ENCODE measurements around the gene SYNJ2BP.
"Not testable (repeated sequence)": the region's sequence is repeated elsewhere in the genome, so short reads cannot be mapped to it uniquely, and the experiment has no call there.

SYNJ2BP gene

GRCh38 chr14:70436867-70437266, 20.0 kb upstream of the SYNJ2BP start:
- POLR2A ChIA-PET, result no interaction called here
- TF ChIP-seq, protein P1, sequence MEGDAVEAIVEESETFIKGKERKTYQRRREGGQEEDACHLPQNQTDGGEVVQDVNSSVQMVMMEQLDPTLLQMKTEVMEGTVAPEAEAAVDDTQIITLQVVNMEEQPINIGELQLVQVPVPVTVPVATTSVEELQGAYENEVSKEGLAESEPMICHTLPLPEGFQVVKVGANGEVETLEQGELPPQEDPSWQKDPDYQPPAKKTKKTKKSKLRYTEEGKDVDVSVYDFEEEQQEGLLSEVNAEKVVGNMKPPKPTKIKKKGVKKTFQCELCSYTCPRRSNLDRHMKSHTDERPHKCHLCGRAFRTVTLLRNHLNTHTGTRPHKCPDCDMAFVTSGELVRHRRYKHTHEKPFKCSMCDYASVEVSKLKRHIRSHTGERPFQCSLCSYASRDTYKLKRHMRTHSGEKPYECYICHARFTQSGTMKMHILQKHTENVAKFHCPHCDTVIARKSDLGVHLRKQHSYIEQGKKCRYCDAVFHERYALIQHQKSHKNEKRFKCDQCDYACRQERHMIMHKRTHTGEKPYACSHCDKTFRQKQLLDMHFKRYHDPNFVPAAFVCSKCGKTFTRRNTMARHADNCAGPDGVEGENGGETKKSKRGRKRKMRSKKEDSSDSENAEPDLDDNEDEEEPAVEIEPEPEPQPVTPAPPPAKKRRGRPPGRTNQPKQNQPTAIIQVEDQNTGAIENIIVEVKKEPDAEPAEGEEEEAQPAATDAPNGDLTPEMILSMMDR (IDR thresholded peaks at IDR 0.05; ENCODE audit: insufficient read depth, low read length, missing control alignments), result no peak
- DNase-seq (ENCODE audit: low read depth, low spot score), result no peak
- H3K4me3 ChIP-seq (ENCODE audit: low read depth, low read length), result no peak overlapping the region
- CTCF ChIA-PET, result no interaction called here

DNA sequence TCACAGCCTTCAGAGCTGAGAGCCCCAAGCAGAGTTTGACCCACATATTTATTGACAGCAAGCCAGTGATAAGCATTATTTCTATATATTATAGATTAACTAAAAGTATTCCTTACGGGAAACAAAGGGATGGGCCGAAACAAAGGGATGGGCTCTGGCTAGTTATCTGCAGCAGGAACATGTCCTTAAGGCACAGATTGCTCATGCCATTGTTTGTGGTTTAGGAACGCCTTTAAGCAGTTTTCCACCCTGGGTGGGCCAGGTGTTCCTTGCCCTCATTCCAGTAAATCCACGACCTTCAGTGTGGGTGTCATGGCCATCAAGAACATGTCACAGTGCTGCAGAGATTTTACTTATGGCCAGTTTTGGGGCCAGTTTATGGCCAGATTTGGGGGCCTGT, 9.7 kb upstream of the SYNJ2BP start:
- H3K4me3 ChIP-seq (ENCODE audit: low read depth, low read length); POLR2A ChIA-PET; DNase-seq (ENCODE audit: low read depth, low spot score); CTCF ChIA-PET: not testable (repeated sequence)

DNA sequence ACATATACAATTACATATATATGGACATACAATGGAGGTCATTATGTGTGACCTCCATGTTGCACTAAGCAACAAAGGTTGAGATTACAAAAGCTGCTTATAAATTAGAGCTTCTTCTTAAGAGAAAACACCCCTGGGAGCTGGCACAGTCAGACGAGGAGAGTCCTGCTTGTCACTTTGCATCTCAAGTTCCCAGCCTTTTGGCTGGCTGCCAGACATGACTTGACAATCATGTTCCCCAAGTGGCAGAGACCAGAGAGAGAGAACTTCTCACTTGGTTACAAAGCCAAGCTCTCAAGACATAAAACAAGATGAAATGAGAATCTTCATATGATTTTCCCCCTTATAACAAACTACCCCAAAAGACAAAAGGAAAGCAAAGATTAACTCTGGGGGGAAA, 8.5 kb upstream of the SYNJ2BP start:
- H3K4me3 ChIP-seq (ENCODE audit: low read depth, low read length), result no peak overlapping the region
- TF ChIP-seq, protein P1 (IDR thresholded peaks at IDR 0.05; ENCODE audit: insufficient read depth, low read length, missing control alignments), result no peak
- ChIA-PET CTCF (no interaction called here), POLR2A (no interaction called here)
- no peak for DNase-seq (ENCODE audit: low read depth, low spot score)

DNA sequence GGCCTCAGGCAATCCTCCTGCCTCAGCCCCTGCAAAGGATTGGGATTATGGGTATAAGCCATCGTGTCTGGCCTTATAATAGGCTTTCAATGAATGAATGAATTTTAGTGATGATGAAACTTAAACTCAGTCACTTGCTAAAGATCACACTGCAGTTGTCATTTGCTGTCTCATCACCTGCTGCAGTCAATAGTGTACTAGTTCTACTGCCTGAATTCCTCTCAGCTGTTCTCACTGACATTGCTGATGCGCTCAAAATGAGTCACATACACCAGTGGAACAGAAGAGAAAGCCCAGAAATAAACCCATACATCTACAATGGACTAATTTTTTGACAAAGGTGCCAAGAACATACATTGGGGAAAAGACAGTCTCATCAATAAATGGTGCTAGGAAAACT, 5.6 kb upstream of the SYNJ2BP start:
- TF ChIP-seq, protein P1 (IDR thresholded peaks at IDR 0.05; ENCODE audit: insufficient read depth, low read length, missing control alignments), result no peak
- POLR2A ChIA-PET, result no interaction called here
- DNase-seq (ENCODE audit: low read depth, low spot score), result no peak
- no peak overlapping the region for H3K4me3 ChIP-seq (ENCODE audit: low read depth, low read length)
- CTCF ChIA-PET, result no interaction called here

GRCh38 chr14:70419270-70419931, 2.5 kb upstream of the SYNJ2BP start:
- H3K4me3 ChIP-seq (ENCODE audit: low read depth, low read length); CTCF ChIA-PET; POLR2A ChIA-PET; DNase-seq (ENCODE audit: low read depth, low spot score): not testable (repeated sequence)

DNA sequence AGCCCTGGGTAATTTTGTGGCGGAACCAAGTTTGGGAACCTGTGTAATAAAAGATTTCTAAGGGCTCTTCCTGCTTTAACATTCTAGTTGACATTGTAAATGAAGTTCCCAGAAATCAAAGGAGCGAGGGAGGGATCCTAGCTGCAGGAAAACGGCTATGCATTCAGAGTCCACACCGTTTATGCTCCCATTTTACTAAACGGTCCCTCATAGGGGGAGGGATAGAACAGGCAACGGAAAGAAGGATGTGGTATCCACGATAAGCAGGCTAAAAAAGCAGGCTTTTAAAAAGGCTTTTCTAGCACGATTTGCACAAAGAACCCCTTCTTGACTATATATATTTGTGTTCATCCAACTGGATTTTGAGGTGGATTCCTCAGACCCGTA, 559 bp downstream of the SYNJ2BP start:
- POLR2A ChIA-PET, result no interaction called here
- DNase-seq (ENCODE audit: low read depth, low spot score), result no peak
- CTCF ChIA-PET, result no interaction called here
- TF ChIP-seq, protein P1 (IDR thresholded peaks at IDR 0.05; ENCODE audit: insufficient read depth, low read length, missing control alignments), result no peak
- H3K4me3 ChIP-seq (ENCODE audit: low read depth, low read length), result peak overlapping the region; percentile 94

DNA sequence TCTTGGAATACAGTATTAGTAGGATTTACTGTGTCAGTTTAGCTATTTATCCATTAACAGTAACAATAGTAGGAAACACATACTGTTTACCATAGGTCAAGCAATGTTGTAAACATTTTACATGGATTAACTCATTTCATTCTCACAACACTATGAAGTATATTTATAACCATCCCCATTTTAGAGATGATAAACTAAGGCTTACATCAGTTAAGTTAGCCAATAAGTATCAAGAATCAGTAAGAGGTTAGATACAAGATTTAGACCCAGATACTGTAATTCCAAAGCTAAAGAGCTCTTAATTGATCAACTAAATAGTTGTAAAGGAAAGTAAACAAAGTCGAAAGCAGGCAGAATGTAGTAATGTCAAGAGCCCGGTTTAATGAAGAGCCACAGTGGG, 1.1 kb downstream of the SYNJ2BP start:
- no peak for DNase-seq (ENCODE audit: low read depth, low spot score)
- H3K4me3 ChIP-seq (ENCODE audit: low read depth, low read length), result peak overlapping the region; percentile 94
- ChIA-PET CTCF (no interaction called here), POLR2A (no interaction called here)
- TF ChIP-seq, protein P1 (IDR thresholded peaks at IDR 0.05; ENCODE audit: insufficient read depth, low read length, missing control alignments), result no peak

Measured in AG04449 (cell line).